ENCODE data around the gene DFFB.

Gene DFFB

DNA sequence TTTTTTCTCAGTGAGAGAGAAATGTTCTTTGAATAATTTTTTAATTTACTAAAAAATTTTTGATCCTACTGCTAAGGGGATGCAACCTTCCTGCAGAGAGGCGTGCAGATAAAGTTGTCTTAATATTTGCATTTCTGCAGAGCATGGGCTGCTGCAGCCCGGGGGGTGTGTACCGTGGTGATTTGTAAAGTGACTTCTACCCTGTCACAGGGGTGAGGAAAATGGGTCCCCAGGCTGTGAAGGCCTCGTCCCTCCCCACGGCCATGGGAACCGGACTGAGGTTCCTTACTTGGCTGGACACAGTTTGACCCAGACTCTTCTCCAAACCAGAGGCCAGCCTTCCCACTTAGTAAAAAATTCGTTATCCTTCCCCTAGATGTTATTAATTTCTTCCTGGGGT, 52.3 kb downstream of the DFFB start:
- TF ChIP-seq EP300 (IDR thresholded peaks at IDR 0.05; ENCODE audit: borderline replicate concordance) (no peak), CEBPB (IDR thresholded peaks at IDR 0.05) (no peak)

DNA sequence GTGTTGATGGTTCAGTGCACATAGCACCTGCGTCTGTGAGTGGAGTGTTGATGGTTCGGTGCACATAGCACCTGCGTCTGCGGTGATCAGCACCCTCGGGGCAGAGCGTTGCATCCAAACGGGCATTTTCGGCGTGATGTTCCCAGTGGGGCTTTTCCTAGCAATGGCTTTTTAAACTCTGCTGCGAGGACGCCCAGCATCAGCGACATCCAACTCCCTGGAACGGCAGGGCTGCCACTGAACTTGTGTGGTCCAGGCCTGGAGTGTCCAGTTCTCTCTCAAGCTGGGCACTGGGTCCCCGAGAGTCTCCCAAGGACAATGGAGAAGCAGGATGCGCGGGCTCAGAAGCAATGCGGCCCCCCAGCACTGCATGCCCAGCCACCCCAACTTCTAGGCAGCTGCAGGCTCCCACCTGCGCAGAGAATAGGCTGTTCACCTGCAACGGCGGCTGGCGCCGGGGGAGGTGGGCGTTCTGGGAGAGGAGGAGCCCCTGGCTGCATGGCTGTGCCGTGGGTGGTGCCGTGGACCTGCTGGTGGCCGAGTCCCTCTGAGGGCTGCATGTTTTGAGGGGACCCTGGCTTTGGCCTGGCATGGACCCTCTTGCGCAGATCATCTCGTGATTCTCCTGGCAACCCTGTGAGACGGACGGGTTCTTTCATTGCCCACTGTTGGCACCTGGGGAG, 52.9 kb downstream of the DFFB start:
- TF ChIP-seq TAF1 (IDR thresholded peaks at IDR 0.05; ENCODE audit: low read depth) (no peak), EGR1 (IDR thresholded peaks at IDR 0.05) (no peak), CREB1 (IDR thresholded peaks at IDR 0.05; ENCODE audit: low read depth) (no peak)
- TF ChIP-seq, protein P1, sequence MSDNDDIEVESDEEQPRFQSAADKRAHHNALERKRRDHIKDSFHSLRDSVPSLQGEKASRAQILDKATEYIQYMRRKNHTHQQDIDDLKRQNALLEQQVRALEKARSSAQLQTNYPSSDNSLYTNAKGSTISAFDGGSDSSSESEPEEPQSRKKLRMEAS (IDR thresholded peaks at IDR 0.05), result no peak

DNA sequence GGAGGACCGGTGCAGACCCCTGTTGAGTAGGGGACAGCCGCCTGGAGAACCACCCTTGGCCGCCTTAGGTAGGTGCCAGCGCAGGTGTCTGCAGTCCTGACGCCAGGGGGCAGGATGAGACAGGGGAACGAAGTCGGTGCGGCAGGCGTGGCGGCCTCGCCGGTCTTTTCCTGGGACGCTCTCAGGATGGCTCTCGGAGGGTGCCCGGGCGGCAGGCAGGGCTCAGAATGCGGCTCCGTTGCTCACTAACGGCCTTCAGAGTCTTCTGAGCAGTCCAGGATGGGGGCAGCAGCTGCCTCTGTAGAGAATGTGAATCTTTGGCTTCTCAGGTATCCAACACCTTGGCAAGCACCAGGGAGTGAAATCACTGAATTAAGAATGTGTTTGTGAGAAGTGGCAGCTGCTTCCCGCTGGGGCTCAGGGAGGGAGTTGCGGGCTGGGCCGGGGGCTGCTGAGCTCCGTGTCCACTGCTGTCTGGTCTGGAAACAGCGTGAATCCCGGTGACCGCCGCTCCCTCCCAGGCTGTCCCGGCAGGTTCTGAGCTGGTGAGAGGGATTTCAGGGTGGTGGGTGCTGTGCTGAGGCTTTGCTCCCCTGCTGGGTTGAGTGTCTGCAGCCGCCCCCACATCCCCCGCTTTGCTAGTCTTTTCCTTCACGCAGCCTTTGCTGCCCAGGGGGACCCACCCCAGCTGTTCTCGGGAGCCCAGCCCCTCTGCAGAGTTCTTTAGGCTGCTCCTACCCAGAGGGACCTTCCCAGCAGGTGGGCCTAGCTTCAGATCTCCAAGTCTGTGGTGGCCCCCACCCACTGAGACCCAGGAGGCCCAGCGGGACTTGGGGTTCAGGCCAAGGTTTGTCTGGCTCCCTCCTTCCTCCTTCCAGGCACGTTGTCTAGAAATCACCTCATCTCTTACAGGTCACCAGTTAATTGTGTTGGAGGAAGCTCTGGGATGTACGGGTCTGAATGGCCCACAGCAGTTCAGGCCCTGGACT, 53.9 kb downstream of the DFFB start:
- TF ChIP-seq CEBPB (IDR thresholded peaks at IDR 0.05) (no peak), EGR1 (IDR thresholded peaks at IDR 0.05) (no peak), EP300 (IDR thresholded peaks at IDR 0.05; ENCODE audit: borderline replicate concordance) (no peak), RAD21 (IDR thresholded peaks at IDR 0.05; ENCODE audit: low read depth) (peak; percentile 95), YY1 (IDR thresholded peaks at IDR 0.05; ENCODE audit: low read depth) (no peak), TCF12 (IDR thresholded peaks at IDR 0.05; ENCODE audit: low read depth) (no peak), TEAD4 (IDR thresholded peaks at IDR 0.05) (peak; percentile 70), NFIC (IDR thresholded peaks at IDR 0.05) (0 out of 2 replicates have a peak, but pooled peaks have one; percentile 13), CREB1 (IDR thresholded peaks at IDR 0.05; ENCODE audit: low read depth) (no peak), ZBTB7A (IDR thresholded peaks at IDR 0.05; ENCODE audit: low read depth) (no peak), FOXM1 (IDR thresholded peaks at IDR 0.05; ENCODE audit: borderline replicate concordance, low read depth) (no peak), TAF1 (IDR thresholded peaks at IDR 0.05; ENCODE audit: low read depth) (no peak)
- TF ChIP-seq, protein P1 (IDR thresholded peaks at IDR 0.05), result peak; percentile 22; the same call in 1 of the 2 replicates
- TF ChIP-seq, protein P2, sequence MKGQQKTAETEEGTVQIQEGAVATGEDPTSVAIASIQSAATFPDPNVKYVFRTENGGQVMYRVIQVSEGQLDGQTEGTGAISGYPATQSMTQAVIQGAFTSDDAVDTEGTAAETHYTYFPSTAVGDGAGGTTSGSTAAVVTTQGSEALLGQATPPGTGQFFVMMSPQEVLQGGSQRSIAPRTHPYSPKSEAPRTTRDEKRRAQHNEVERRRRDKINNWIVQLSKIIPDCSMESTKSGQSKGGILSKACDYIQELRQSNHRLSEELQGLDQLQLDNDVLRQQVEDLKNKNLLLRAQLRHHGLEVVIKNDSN (IDR thresholded peaks at IDR 0.05), result no peak
- TF ChIP-seq, protein P3, sequence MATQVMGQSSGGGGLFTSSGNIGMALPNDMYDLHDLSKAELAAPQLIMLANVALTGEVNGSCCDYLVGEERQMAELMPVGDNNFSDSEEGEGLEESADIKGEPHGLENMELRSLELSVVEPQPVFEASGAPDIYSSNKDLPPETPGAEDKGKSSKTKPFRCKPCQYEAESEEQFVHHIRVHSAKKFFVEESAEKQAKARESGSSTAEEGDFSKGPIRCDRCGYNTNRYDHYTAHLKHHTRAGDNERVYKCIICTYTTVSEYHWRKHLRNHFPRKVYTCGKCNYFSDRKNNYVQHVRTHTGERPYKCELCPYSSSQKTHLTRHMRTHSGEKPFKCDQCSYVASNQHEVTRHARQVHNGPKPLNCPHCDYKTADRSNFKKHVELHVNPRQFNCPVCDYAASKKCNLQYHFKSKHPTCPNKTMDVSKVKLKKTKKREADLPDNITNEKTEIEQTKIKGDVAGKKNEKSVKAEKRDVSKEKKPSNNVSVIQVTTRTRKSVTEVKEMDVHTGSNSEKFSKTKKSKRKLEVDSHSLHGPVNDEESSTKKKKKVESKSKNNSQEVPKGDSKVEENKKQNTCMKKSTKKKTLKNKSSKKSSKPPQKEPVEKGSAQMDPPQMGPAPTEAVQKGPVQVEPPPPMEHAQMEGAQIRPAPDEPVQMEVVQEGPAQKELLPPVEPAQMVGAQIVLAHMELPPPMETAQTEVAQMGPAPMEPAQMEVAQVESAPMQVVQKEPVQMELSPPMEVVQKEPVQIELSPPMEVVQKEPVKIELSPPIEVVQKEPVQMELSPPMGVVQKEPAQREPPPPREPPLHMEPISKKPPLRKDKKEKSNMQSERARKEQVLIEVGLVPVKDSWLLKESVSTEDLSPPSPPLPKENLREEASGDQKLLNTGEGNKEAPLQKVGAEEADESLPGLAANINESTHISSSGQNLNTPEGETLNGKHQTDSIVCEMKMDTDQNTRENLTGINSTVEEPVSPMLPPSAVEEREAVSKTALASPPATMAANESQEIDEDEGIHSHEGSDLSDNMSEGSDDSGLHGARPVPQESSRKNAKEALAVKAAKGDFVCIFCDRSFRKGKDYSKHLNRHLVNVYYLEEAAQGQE (IDR thresholded peaks at IDR 0.05; ENCODE audit: low read depth), result no peak

DNA sequence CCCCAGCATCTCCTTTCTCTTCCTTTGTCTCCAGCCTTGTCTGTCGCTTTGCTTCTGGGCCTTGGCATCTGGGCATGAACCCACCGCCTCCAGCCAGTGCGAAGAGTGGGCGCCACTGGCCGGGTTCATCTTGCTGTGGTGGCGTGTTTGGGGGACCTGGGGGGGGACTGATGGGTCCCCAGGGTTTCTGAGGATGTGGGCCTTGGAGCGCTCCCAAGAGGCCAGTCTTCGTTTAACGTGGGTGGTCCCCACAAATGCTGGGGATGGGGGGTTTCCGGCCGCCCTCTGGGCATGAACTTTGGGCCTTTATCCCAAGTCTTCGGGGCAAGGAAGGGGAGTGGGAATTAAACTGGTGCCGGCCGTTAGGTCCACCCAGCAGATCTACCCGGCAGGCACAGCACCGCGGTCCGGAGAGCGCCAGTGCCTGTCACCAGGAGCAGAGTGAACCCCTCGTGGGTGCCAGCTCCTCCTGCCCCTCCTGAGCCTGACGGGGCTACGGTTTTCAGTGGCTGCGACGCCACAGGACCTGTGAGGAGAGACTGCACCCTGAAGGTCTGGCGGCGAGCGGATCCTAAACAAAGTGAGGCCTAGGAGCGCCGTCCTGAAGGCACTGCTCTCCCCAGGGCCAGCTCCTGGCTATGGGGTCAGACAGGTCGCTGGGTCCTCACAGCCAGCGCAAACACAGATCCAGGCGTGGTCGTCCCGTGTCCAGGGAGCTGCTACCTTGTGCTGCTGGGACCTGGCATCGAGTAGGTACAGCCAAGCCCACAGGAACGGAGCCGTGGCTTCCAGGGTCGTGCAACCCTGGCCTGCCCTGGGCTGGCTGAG, 54.9 kb downstream of the DFFB start:
- TF ChIP-seq ZBTB7A (IDR thresholded peaks at IDR 0.05; ENCODE audit: low read depth) (no peak), CEBPB (IDR thresholded peaks at IDR 0.05) (no peak), RAD21 (IDR thresholded peaks at IDR 0.05; ENCODE audit: low read depth) (no peak), TCF12 (IDR thresholded peaks at IDR 0.05; ENCODE audit: low read depth) (no peak), YY1 (IDR thresholded peaks at IDR 0.05; ENCODE audit: low read depth) (no peak), FOXM1 (IDR thresholded peaks at IDR 0.05; ENCODE audit: borderline replicate concordance, low read depth) (no peak), NFIC (IDR thresholded peaks at IDR 0.05) (no peak), EGR1 (IDR thresholded peaks at IDR 0.05) (no peak), EP300 (IDR thresholded peaks at IDR 0.05; ENCODE audit: borderline replicate concordance) (no peak), TEAD4 (IDR thresholded peaks at IDR 0.05) (no peak)
- TF ChIP-seq, protein P3 (IDR thresholded peaks at IDR 0.05; ENCODE audit: low read depth), result no peak
- TF ChIP-seq, protein P1 (IDR thresholded peaks at IDR 0.05), result no peak
